SJCRH30 (cell line): ENCODE results near the gene S1PR2. TPM values are rescaled to one million over a fixed set of nuclear protein-coding genes. Genes with fewer than 3 reads are reported as not detected.
A peak's percentile ranks its signal among the peaks of the same experiment; 100 is the strongest.

ENCODE experiments used
- DNase-seq, 2 experiments: peaks; one replicate each; pipeline ENCODE4 v3.0.0-alpha.2; 2015 to 2020
- H3K27ac ChIP-seq: fragments of 250-450 bp; sonication (Bioruptor Pico); 2 replicates; pipeline ENCODE4 v1.5.1; 2020; ENCODE audit warnings: mild to moderate bottlenecking, moderate library complexity
- H3K27me3 ChIP-seq: fragments of 250-450 bp; sonication (Bioruptor Pico); 2 replicates; pipeline ENCODE4 v1.5.1; 2020; ENCODE audit warnings: mild to moderate bottlenecking, moderate library complexity
- H3K36me3 ChIP-seq: fragments of 250-450 bp; sonication (Bioruptor Pico); 2 replicates; pipeline ENCODE4 v1.5.1; 2020; ENCODE audit warnings: mild to moderate bottlenecking, moderate library complexity
- H3K4me1 ChIP-seq: fragments of 250-450 bp; sonication (Bioruptor Pico); 2 replicates; pipeline ENCODE4 v1.5.1; 2020; ENCODE audit warnings: mild to moderate bottlenecking, moderate library complexity
- H3K4me3 ChIP-seq: fragments of 250-450 bp; sonication (Bioruptor Pico); 2 replicates; pipeline ENCODE4 v1.5.1; 2020; ENCODE audit warnings: mild to moderate bottlenecking, moderate library complexity
- H3K9me3 ChIP-seq: fragments of 250-450 bp; sonication (Bioruptor Pico); replicated peaks from 2 replicates; pipeline ENCODE4 v1.5.1; 2020; ENCODE audit warnings: mild to moderate bottlenecking, moderate library complexity
- total RNA-seq: library from RNA; depleted of rRNA; stranded (reverse); fragments of >200 nt; shearing (Covaris generic); gene quantifications from 2 replicates; pipeline ENCODE4 v1.2.3, GENCODE V29; 2014; rRNA removed

The S1PR2 gene
- 7.4 and 7.5 TPM in 2 replicates for total RNA-seq

GRCh38 chr19:10230861-10231611 is at the start of gene S1PR2:
S1PR2 (minus strand) TSS chr19:10231331; CDS start chr19:10224905, 6,426 bp downstream.
- H3K27me3 ChIP-seq, result no peaks in the 10 kb centered on the region
- peak within 1 kb of the TSS; percentile 79 for H3K4me3 ChIP-seq
- no peaks in the 10 kb centered on the region for H3K9me3 ChIP-seq
- H3K27ac ChIP-seq, result peak within 1 kb of the TSS; percentile 54
- H3K36me3 ChIP-seq, result no peaks in the 10 kb centered on the region
- peak; percentile 77 to 80 for DNase-seq
- peaks cover 1% of the 10 kb centered on the region; the same call in 1 of the 2 replicates for H3K4me1 ChIP-seq

- no peaks in the 10 kb centered on the region for H3K9me3 ChIP-seq
- H3K27me3 ChIP-seq, result no peaks in the 10 kb centered on the region
- H3K4me3 ChIP-seq, result no peak overlapping the region
- no peaks in the 10 kb centered on the region for H3K36me3 ChIP-seq
- DNase-seq, result no peak
- H3K27ac ChIP-seq, result no peak overlapping the region
- H3K4me1 ChIP-seq, result no peaks in the 10 kb centered on the region
Observed at GRCh38 chr19:10279737-10280442, 48.8 kb upstream of the S1PR2 start.

- H3K27ac ChIP-seq, result no peak overlapping the region
- H3K4me1 ChIP-seq, result no peaks in the 10 kb centered on the region
- no peak for DNase-seq
- no peak overlapping the region for H3K4me3 ChIP-seq
- H3K36me3 ChIP-seq, result no peaks in the 10 kb centered on the region
- H3K9me3 ChIP-seq, result no peaks in the 10 kb centered on the region
- H3K27me3 ChIP-seq, result no peaks in the 10 kb centered on the region
Observed at GRCh38 chr19:10278935-10279334, 47.8 kb upstream of the S1PR2 start.

GRCh38 chr19:10277795-10278589 is 46.9 kb upstream of the S1PR2 start:
- DNase-seq, result no peak
- H3K9me3 ChIP-seq, result no peaks in the 10 kb centered on the region
- H3K27ac ChIP-seq, result no peak overlapping the region
- no peaks in the 10 kb centered on the region for H3K27me3 ChIP-seq
- no peak overlapping the region for H3K4me3 ChIP-seq
- H3K36me3 ChIP-seq, result no peaks in the 10 kb centered on the region
- no peaks in the 10 kb centered on the region for H3K4me1 ChIP-seq

GRCh38 chr19:10274589-10274988 is 43.5 kb upstream of the S1PR2 start:
- Histone ChIP-seq H3K27me3 (no peaks in the 10 kb centered on the region), H3K27ac (no peak overlapping the region), H3K9me3 (no peaks in the 10 kb centered on the region), H3K36me3 (no peaks in the 10 kb centered on the region), H3K4me1 (no peaks in the 10 kb centered on the region), H3K4me3 (no peak overlapping the region)
- no peak for DNase-seq

- no peak overlapping the region for H3K4me3 ChIP-seq
- no peaks in the 10 kb centered on the region for H3K27me3 ChIP-seq
- no peaks in the 10 kb centered on the region for H3K36me3 ChIP-seq
- no peak for DNase-seq
- H3K4me1 ChIP-seq, result no peaks in the 10 kb centered on the region
- no peaks in the 10 kb centered on the region for H3K9me3 ChIP-seq
- H3K27ac ChIP-seq, result no peak overlapping the region
Observed at GRCh38 chr19:10271543-10272086, 40.5 kb upstream of the S1PR2 start.

- no peaks in the 10 kb centered on the region for H3K4me1 ChIP-seq
- peak within 1 kb of the TSS; percentile 21 for H3K4me3 ChIP-seq
- H3K9me3 ChIP-seq, result no peaks in the 10 kb centered on the region
- H3K36me3 ChIP-seq, result no peaks in the 10 kb centered on the region
- no peaks in the 10 kb centered on the region for H3K27me3 ChIP-seq
- no peak for DNase-seq
- H3K27ac ChIP-seq, result no peak within 1 kb of the TSS
Observed at GRCh38 chr19:10270616-10271394, 39.7 kb upstream of the S1PR2 start, which contains the start of gene ICAM1. ICAM1 (plus strand) TSS chr19:10271120; CDS start chr19:10271160, 40 bp downstream.

- Histone ChIP-seq H3K4me1 (no peaks in the 10 kb centered on the region), H3K27me3 (no peaks in the 10 kb centered on the region), H3K4me3 (no peak overlapping the region), H3K9me3 (no peaks in the 10 kb centered on the region), H3K27ac (no peak overlapping the region), H3K36me3 (no peaks in the 10 kb centered on the region)
- DNase-seq, result no peak
Observed at GRCh38 chr19:10270180-10270615, 39.1 kb upstream of the S1PR2 start.

- Histone ChIP-seq H3K27me3 (no peaks in the 10 kb centered on the region), H3K4me1 (no peaks in the 10 kb centered on the region), H3K9me3 (no peaks in the 10 kb centered on the region), H3K4me3 (no peak overlapping the region), H3K36me3 (no peaks in the 10 kb centered on the region), H3K27ac (no peak overlapping the region)
- peak; percentile 69 to 77 for DNase-seq
Observed at GRCh38 chr19:10269333-10270179, 38.4 kb upstream of the S1PR2 start.

GRCh38 chr19:10268071-10268470 is 36.9 kb upstream of the S1PR2 start:
- H3K36me3 ChIP-seq, result no peaks in the 10 kb centered on the region
- H3K9me3 ChIP-seq, result no peaks in the 10 kb centered on the region
- H3K27me3 ChIP-seq, result no peaks in the 10 kb centered on the region
- H3K4me3 ChIP-seq, result no peak overlapping the region
- no peak for DNase-seq
- no peak overlapping the region for H3K27ac ChIP-seq
- no peaks in the 10 kb centered on the region for H3K4me1 ChIP-seq

- DNase-seq, result no peak
Observed at GRCh38 chr19:10266706-10267105, 35.6 kb upstream of the S1PR2 start.

GRCh38 chr19:10262771-10263170 is 31.6 kb upstream of the S1PR2 start:
- no peaks in the 10 kb centered on the region for H3K4me1 ChIP-seq
- DNase-seq, result no peak
- H3K9me3 ChIP-seq, result no peaks in the 10 kb centered on the region
- H3K36me3 ChIP-seq, result no peaks in the 10 kb centered on the region
- H3K27me3 ChIP-seq, result no peaks in the 10 kb centered on the region
- H3K27ac ChIP-seq, result no peak overlapping the region
- no peak overlapping the region for H3K4me3 ChIP-seq

More at GRCh38 chr19:10266706-10267105, 35.6 kb upstream of the S1PR2 start:
- H3K27me3 ChIP-seq, result no peaks in the 10 kb centered on the region
- no peaks in the 10 kb centered on the region for H3K4me1 ChIP-seq
- no peak overlapping the region for H3K27ac ChIP-seq
- H3K9me3 ChIP-seq, result no peaks in the 10 kb centered on the region
- no peak overlapping the region for H3K4me3 ChIP-seq
- no peaks in the 10 kb centered on the region for H3K36me3 ChIP-seq

- DNase-seq, result no peak
- Histone ChIP-seq H3K36me3 (peaks cover 9% of the 10 kb centered on the region), H3K4me1 (no peaks in the 10 kb centered on the region), H3K27ac (no peak overlapping the region), H3K4me3 (no peak overlapping the region), H3K9me3 (no peaks in the 10 kb centered on the region), H3K27me3 (no peaks in the 10 kb centered on the region)
Observed at GRCh38 chr19:10260141-10260584, 29.0 kb upstream of the S1PR2 start.
